AG04450 (cell line): ENCODE measurements around the gene SLC48A1. TPM values are rescaled to one million over a fixed set of nuclear protein-coding genes. Genes with fewer than 3 reads are reported as not detected.

Source experiments
- CTCF ChIA-PET: fragments of 300-600, 350-600 bp; formaldehyde crosslinking; extraction: SDS; loops from one replicate; lab custom pipeline; 2022; ENCODE audit warnings: antibody characterized with exemption, inconsistent platforms; lab: Charles Lee
- POLR2A ChIA-PET: fragments of 350-600 bp; formaldehyde crosslinking; extraction: SDS; loops from one replicate; lab custom pipeline; 2021; ENCODE audit warnings: antibody characterized with exemption, inconsistent platforms; lab: Yijun Ruan, JAX
- DNase-seq: peaks from one replicate; pipeline ENCODE4 v3.0.0-alpha.2; 2011; ENCODE audit warnings: low read depth, low spot score
- H3K27ac ChIP-seq: one replicate; pipeline ENCODE4 v1.5.1; 2012; ENCODE audit warnings: low read depth, low read length, control low read depth
- H3K27me3 ChIP-seq: one replicate; pipeline ENCODE4 v1.6.0; 2012; ENCODE audit warnings: low read length; ENCODE audit not compliant: control insufficient read depth, insufficient read depth
- H3K4me3 ChIP-seq: 2 replicates; pipeline ENCODE4 v1.5.1; 2011; ENCODE audit warnings: mild to moderate bottlenecking, low read depth, low read length, control low read depth
- H3K9me3 ChIP-seq: 2 replicates; pipeline ENCODE4 v1.5.1; 2012; ENCODE audit warnings: low read length; ENCODE audit not compliant: control insufficient read depth, insufficient read depth
- CTCF ChIP-seq: IDR thresholded peaks from 2 replicates; pipeline ENCODE4 v1.5.1; 2011; ENCODE audit warnings: low read depth, low read length, control low read depth, inconsistent platforms
- polyA plus RNA-seq: library from polyadenylated mRNA; depleted of rRNA; stranded (reverse); fragments of >200 nt; gene quantifications from 2 replicates; pipeline ENCODE4 v1.2.3, GENCODE V29; 2011

Gene SLC48A1
- polyA plus RNA-seq, 1 experiment: 7.8 TPM

- TF ChIP-seq CTCF: no peak
- DNase-seq: no peak
- POLR2A ChIA-PET: no interaction called here
- CTCF ChIA-PET: interaction anchor here (0.8 to 1.3 kb wide), 4 partner anchors 12 to 119 kb away, joined by 3 to 6 read pairs (median 3); partner anchors contain the start of gene RPAP3
- Histone ChIP-seq H3K27ac (no peak overlapping the region), H3K27me3 (no peaks in the 10 kb centered on the region), H3K4me3 (no peak overlapping the region), H3K9me3 (no peaks in the 10 kb centered on the region)
Observed at GRCh38 chr12:47824635-47825034, 51.6 kb downstream of the SLC48A1 start.

GRCh38 chr12:47825173-47825639 lies 52.2 kb downstream of the SLC48A1 start:
- Histone ChIP-seq H3K27ac (no peak overlapping the region), H3K27me3 (no peaks in the 10 kb centered on the region), H3K9me3 (no peaks in the 10 kb centered on the region), H3K4me3 (no peak overlapping the region)
- TF ChIP-seq CTCF: no peak
- CTCF ChIA-PET: interaction anchor here (1.2 to 1.3 kb wide), 2 partner anchors 14 to 84 kb away, joined by 3 read pairs; no protein-coding TSS in a partner anchor
- POLR2A ChIA-PET: no interaction called here
- DNase-seq: no peak

GRCh38 chr12:47828008-47828975 lies 55.3 kb downstream of the SLC48A1 start:
- H3K9me3 ChIP-seq: no peaks in the 10 kb centered on the region
- no peaks in the 10 kb centered on the region for H3K27me3 ChIP-seq
- no peak for TF ChIP-seq CTCF
- no peak overlapping the region for H3K4me3 ChIP-seq
- ChIA-PET POLR2A (interaction anchor here (0.8 to 2.3 kb wide), 4 partner anchors 8 to 16 kb away, joined by 3 to 15 read pairs (median 4); no protein-coding TSS in a partner anchor), CTCF (interaction anchor here (1.0 to 6.3 kb wide), 6 partner anchors 10 to 121 kb away, joined by 3 to 60 read pairs (median 3); no protein-coding TSS in a partner anchor)
- DNase-seq: no peak
- H3K27ac ChIP-seq: peak overlapping the region; percentile 11

GRCh38 chr12:47828976-47829482 lies 56.0 kb downstream of the SLC48A1 start:
- no peaks in the 10 kb centered on the region for H3K9me3 ChIP-seq
- H3K27ac ChIP-seq: no peak overlapping the region
- no peak overlapping the region for H3K4me3 ChIP-seq
- H3K27me3 ChIP-seq: no peaks in the 10 kb centered on the region
- no peak for DNase-seq
- no peak for TF ChIP-seq CTCF
- POLR2A ChIA-PET: interaction anchor here (1.1 to 2.3 kb wide), 4 partner anchors 8 to 17 kb away, joined by 3 to 15 read pairs (median 4); no protein-coding TSS in a partner anchor
- CTCF ChIA-PET: interaction anchor here (0.9 to 6.3 kb wide), 5 partner anchors 10 to 120 kb away, joined by 3 to 60 read pairs (median 5); no protein-coding TSS in a partner anchor
